GM21360 (cell line): ENCODE measurements around the gene BHLHE40.
A peak's percentile ranks its signal among the peaks of the same experiment; 100 is the strongest.

Source experiments
- ATAC-seq: cut with Tn5 transposase; IDR thresholded peaks from one replicate; pipeline ENCODE4 v1.9.1; 2021; ENCODE audit warnings: mild to moderate bottlenecking, moderate library complexity; ENCODE audit not compliant: unreplicated experiment

The BHLHE40 gene

GRCh38 chr3:5016211-5017161 lies 37.2 kb downstream of the BHLHE40 start:
- peak; percentile 55 for ATAC-seq

- no peak for ATAC-seq
These were observed 38.8 kb downstream of the BHLHE40 start for GRCh38 chr3:5017925-5018531.

GRCh38 chr3:5019411-5020241 lies 40.4 kb downstream of the BHLHE40 start:
- no peak for ATAC-seq

DNA sequence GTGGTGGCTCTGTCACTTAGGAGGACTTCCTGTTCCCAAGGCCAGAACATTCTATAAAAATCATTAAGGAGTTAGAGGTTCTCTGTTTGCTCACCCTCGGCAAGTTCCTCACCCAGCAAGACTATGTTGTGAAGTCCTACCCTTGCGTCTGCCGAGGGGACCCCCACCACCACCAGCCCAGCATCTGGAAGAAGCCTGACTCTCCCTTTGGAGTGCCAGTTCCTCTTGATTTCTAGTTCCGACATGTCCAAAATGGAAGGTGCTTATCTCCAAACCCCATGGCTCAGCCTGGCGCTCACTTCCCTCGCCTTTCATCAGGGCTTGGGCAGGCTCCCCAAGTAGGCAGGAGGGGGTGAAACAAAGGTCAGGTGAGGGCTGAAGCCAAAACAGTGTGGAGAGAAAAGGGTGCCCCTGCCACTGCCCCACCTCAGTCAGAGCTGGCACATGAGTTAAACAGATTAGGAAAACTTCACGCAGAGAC lies 41.0 kb downstream of the BHLHE40 start:
- ATAC-seq = no peak

DNA sequence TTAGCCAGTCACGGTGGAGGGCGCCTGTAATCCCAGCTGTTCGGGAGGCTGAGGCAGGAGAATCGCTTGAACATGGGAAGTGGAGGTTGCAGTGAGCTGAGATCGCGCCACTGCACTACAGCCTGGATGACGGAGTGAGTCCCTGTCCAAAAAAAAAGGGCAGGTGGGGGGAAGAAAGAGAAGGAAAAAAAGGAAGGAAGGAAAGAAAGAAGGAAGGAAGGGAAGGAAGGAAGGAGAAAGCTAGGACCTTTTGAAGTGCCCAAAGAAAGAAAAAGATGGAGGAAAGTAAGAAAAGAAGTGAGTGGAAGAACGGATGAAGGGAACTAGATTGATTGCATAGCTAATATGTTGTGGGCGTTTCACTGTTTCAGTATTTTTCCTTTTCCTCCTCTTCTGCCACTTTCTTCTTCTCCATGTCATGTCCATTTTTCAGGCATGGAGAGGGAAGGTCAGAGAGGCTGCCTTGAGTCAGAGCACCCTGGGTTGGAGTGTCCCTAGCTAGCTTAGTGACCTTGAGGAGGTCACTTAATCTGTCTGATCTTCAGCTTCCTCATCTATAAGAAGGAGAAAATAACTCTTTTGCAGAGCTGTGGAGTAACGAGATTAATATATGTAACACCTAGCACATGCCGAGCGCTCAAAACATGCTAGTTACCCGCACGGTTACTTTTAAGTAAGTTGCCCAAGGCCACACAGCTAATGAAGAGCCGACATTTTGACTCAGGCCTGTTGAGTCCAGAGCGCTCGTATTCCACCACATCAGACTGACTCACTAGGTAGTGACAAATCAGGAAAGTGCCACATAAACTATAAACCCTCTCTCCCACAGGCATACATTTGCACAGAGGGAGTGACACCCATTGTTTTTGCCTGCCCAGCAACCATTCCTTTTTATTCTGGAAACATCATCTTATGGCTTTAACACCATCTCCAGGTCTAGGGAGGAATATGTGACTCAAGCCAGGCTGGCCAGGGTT lies 42.2 kb downstream of the BHLHE40 start:
- no peak for ATAC-seq

- peak; percentile 69 for ATAC-seq
These were observed 43.1 kb downstream of the BHLHE40 start for GRCh38 chr3:5022187-5022965.

- ATAC-seq = no peak
These were observed 43.9 kb downstream of the BHLHE40 start for GRCh38 chr3:5022966-5023776.

DNA sequence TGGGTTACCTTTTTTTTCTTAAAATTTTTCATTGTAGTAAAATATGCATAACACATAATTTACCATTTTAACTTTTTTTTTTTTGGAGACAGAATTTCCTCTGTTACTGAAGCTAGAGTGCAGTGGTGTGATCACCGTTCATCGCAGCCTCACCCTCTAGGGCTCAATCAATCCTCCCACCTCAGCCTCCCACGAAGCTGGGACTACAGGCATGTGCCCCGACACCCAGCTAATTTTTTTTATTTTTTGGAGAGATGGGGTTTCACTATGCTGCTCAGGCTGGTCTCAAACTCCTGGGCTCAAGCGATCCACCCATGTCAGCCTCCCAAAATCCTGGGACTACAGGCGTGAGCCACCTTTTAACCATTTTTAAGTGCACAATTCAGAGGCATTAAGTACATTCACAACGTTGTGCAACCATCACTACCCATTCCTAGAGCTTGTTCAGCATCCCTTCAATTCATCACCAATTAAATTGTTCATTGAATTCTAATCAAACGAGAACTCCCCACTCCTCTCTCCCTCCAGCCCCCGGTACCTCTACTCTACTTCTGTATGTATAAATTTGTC lies 44.6 kb downstream of the BHLHE40 start:
- no peak for ATAC-seq

DNA sequence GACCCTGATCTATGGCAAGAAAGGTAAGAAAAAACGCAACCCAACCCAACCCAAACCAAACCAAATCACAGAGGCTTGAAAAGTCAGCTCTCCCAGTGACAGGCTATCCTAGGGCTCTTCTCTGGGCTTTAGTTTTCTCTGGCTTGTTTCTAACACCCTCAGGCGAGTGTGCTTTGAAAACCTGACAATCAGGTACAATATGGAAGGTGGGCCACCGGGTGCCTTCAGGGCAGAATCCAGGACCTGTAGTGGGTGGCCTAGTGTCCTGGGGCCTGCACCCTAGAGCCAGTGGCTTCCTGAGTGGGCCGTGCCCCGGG lies 46.8 kb downstream of the BHLHE40 start:
- no peak for ATAC-seq

DNA sequence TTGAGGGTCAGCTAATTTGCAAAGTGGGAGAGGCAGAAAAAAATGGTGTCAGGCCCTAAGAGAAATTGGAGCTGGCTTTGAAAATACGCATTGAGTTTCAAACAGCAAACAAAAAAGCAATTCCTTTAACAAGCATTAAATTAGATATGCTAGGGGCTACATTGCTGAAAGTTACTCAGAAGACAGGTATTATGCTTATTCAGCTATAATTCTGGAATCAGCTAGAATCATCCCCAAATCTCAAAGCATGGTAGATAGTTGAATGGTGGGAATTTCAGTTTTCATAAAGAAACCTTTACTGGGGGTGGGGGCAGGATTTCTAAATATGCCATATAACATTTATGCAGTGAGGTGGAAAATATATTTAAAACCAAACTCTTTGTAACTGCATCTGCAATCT lies 50.5 kb downstream of the BHLHE40 start:
- no peak for ATAC-seq

GRCh38 chr3:5030152-5030551 lies 50.9 kb downstream of the BHLHE40 start:
- ATAC-seq = no peak

GRCh38 chr3:5032844-5033243 lies 53.6 kb downstream of the BHLHE40 start:
- no peak for ATAC-seq
